Left lung (tissue), 10 donors: ENCODE data around the gene PRKCZ. TPM values are rescaled to one million over a fixed set of nuclear protein-coding genes. Genes with fewer than 3 reads are reported as not detected.

Source experiments
- ATAC-seq: fragments of 200-7000 bp; cut with Tn5 transposase; one replicate; pipeline ENCODE4 v1.9.1; 2020; ENCODE audit warnings: moderate library complexity
- DNase-seq, 4 donors: peaks; one replicate each; pipeline ENCODE4 v3.0.0-alpha.2; 2013 to 2020
- H3K27ac ChIP-seq, 2 donors: fragments of 200-600 bp; sonication (generic) in 1 of 2; one replicate each; pipeline versions ENCODE4 v1.5.0 to v1.8.0; 2020 to 2021
- H3K27me3 ChIP-seq, 2 donors: fragments of 200-600 bp; sonication (generic) in 1 of 2; one replicate each; pipeline versions ENCODE4 v1.5.0 to v1.8.0; 2020 to 2021
- H3K36me3 ChIP-seq, 2 donors: fragments of 200-600 bp; sonication (generic) in 1 of 2; one replicate each; pipeline versions ENCODE4 v1.5.0 to v1.8.0; 2020 to 2021
- H3K4me1 ChIP-seq, 2 donors: fragments of 200-600 bp; one replicate each; pipeline ENCODE4 v1.8.0; 2021
- H3K4me3 ChIP-seq, 2 donors: fragments of 200-600 bp; sonication (generic) in 1 of 2; one replicate each; pipeline versions ENCODE4 v1.5.0 to v1.8.0; 2020 to 2021; ENCODE audit warnings: mild to moderate bottlenecking in 1 of 2
- H3K9me3 ChIP-seq, 2 donors: fragments of 200-600 bp; sonication (generic) in 1 of 2; one replicate each; pipeline versions ENCODE4 v1.5.0 to v1.8.0; 2020 to 2021
- CTCF ChIP-seq, 2 donors: fragments of 200-600 bp; sonication (generic) in 1 of 2; IDR thresholded peaks; one replicate each; pipeline versions ENCODE4 v1.5.0 to v1.8.0; 2021; ENCODE audit warnings: antibody characterized with exemption in 2 of 2
- intact Hi-C, 2 donors: fragments of 100-400 bp; cut with DNase I; formaldehyde crosslinking; loops; one replicate each; pipeline versions ENCODE4 v1.11.2 to v1.14.2; 2022
- polyA plus RNA-seq, 6 donors: library from polyadenylated mRNA; unstranded; fragments of 120-200 nt; gene quantifications; one replicate each; pipeline ENCODE4 v1.2.1, GENCODE V29; 2013; ENCODE audit not compliant: insufficient read length in 6 of 6
- total RNA-seq, 2 donors: library from RNA; stranded (reverse); fragmentation: NEBNext Ultra II Directional; extraction: Animal tissue kit (Norgen Biotek cat#: 25700); gene quantifications; one replicate each; pipeline ENCODE4 v1.2.1, GENCODE V29; 2021
- donor health status: DM: no; HTN: yes; CAD: no.
- donor health status: DM: no; HTN: no; CAD: no.

Gene PRKCZ
- total and polyA plus RNA-seq, 8 donors, result 37.5 to 129 (median 48.0) TPM

- Histone ChIP-seq H3K4me3 (no peak overlapping the region), H3K27me3 (peaks cover 0 to 22% of the 10 kb centered on the region in 2 donors), H3K4me1 (peaks cover 5 to 24% of the 10 kb centered on the region in 2 donors), H3K36me3 (no peaks in the 10 kb centered on the region), H3K27ac (no peak overlapping the region), H3K9me3 (peaks cover 0 to 6% of the 10 kb centered on the region in 2 donors)
- ATAC-seq (no peak), DNase-seq (peak in 2 of 4 donors; percentile 45 to 48)
- intact Hi-C loops, result no loop called here
- no peak for TF ChIP-seq CTCF (IDR thresholded peaks at IDR 0.05)
Measured at GRCh38 chr1:2124446-2125198, 74.4 kb downstream of the PRKCZ start.

- no peaks in the 10 kb centered on the region for H3K36me3 ChIP-seq
- peaks cover 0 to 22% of the 10 kb centered on the region in 2 donors for H3K27me3 ChIP-seq
- no peaks in the 10 kb centered on the region for H3K9me3 ChIP-seq
- H3K27ac ChIP-seq, result no peak overlapping the region
- DNase-seq (peak in 2 of 4 donors; percentile 28 to 64), ATAC-seq (no peak)
- peaks cover 5 to 24% of the 10 kb centered on the region in 2 donors for H3K4me1 ChIP-seq
- no peak for TF ChIP-seq CTCF (IDR thresholded peaks at IDR 0.05)
- intact Hi-C loops, result no loop called here
- H3K4me3 ChIP-seq, result no peak overlapping the region
Measured at GRCh38 chr1:2125350-2126211, 75.4 kb downstream of the PRKCZ start.

- intact Hi-C loops, result no loop called here
Measured at GRCh38 chr1:2126331-2127186, 76.3 kb downstream of the PRKCZ start.

More at GRCh38 chr1:2126331-2127186, 76.3 kb downstream of the PRKCZ start:
- no peaks in the 10 kb centered on the region for H3K36me3 ChIP-seq
- no peak for TF ChIP-seq CTCF (IDR thresholded peaks at IDR 0.05)
- DNase-seq (peak in 2 of 4 donors; percentile 35 to 69), ATAC-seq (peak; percentile 1)
- H3K27ac ChIP-seq, result peak overlapping the region; percentile 63 to 78
- H3K4me3 ChIP-seq, result no peak overlapping the region
- peaks cover 5 to 24% of the 10 kb centered on the region in 2 donors for H3K4me1 ChIP-seq
- no peaks in the 10 kb centered on the region for H3K9me3 ChIP-seq
- peaks cover 0 to 22% of the 10 kb centered on the region in 2 donors for H3K27me3 ChIP-seq
